ENCODE results near the gene SLC6A11. TPM values are rescaled to one million over a fixed set of nuclear protein-coding genes. Genes with fewer than 3 reads are reported as not detected.

Gene SLC6A11
- total and polyA plus RNA-seq, 9 donors: under 0.01 to 0.33 (median 0.07) TPM; not detected in 2

- no peaks in the 10 kb centered on the region for H3K27me3 ChIP-seq
- H3K36me3 ChIP-seq: no peaks in the 10 kb centered on the region
- intact Hi-C loops (cut with DNase I): no loop called here
- H3K27ac ChIP-seq: no peak overlapping the region
- no peak overlapping the region for H3K4me3 ChIP-seq
- TF ChIP-seq POLR2A (IDR thresholded peaks at IDR 0.05) (no peak), EP300 (IDR thresholded peaks at IDR 0.05) (no peak)
- TF ChIP-seq, protein P1, sequence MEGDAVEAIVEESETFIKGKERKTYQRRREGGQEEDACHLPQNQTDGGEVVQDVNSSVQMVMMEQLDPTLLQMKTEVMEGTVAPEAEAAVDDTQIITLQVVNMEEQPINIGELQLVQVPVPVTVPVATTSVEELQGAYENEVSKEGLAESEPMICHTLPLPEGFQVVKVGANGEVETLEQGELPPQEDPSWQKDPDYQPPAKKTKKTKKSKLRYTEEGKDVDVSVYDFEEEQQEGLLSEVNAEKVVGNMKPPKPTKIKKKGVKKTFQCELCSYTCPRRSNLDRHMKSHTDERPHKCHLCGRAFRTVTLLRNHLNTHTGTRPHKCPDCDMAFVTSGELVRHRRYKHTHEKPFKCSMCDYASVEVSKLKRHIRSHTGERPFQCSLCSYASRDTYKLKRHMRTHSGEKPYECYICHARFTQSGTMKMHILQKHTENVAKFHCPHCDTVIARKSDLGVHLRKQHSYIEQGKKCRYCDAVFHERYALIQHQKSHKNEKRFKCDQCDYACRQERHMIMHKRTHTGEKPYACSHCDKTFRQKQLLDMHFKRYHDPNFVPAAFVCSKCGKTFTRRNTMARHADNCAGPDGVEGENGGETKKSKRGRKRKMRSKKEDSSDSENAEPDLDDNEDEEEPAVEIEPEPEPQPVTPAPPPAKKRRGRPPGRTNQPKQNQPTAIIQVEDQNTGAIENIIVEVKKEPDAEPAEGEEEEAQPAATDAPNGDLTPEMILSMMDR (IDR thresholded peaks at IDR 0.05): no peak
- DNase-seq: no peak
- H3K4me1 ChIP-seq (ENCODE audit: insufficient read depth): peaks cover 4% of the 10 kb centered on the region
- no peaks in the 10 kb centered on the region for H3K9me3 ChIP-seq
- WGBS, 3 donors: 63 to 68% (median 67%) methylated on average over 5 to 7 of the region's 7 CpGs
Measured at GRCh38 chr3:10936686-10937085, 120.7 kb downstream of the SLC6A11 start.

DNA sequence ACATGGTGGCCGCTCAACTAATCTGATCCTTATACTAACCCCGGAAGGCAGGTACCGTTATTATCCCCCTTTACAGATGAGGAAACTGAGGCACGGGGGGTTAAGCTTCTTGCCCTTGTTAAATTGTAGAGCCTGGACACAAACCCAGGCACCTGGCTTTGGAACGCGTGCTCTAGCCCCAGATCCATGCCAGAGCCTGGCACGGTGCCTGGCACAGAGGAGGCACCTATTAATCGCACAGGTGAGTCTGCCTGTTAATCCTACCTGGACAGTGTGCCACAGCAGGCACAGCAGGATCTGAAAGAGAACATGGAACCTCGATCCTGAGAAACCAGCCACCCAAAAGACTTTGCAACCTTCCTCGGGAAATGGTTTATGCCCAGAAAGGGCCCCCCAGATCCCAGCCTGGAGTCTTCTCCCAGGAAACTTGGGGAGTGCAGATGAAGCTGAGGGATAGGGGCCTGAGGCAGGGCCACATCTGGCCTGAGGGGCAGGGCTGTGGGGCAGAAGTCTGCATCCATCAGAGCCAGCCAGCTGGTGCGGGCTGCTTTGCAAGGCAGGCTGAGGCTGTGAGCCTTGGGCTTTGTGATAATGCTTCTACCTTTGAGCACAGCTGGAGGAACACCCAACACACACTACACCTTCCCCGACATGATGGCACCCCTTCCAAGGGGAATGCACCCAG is 121.3 kb downstream of the SLC6A11 start:
- H3K27me3 ChIP-seq: no peaks in the 10 kb centered on the region
- no peak overlapping the region for H3K4me3 ChIP-seq
- H3K27ac ChIP-seq: no peak overlapping the region
- WGBS, 3 donors: 87 to 90% (median 89%) methylated on average over 12 of the region's 12 CpGs
- intact Hi-C loops (cut with DNase I): no loop called here
- no peak for TF ChIP-seq EP300 (IDR thresholded peaks at IDR 0.05)
- TF ChIP-seq POLR2A (IDR thresholded peaks at IDR 0.05): no peak
- TF ChIP-seq, protein P1 (IDR thresholded peaks at IDR 0.05): no peak
- no peaks in the 10 kb centered on the region for H3K9me3 ChIP-seq
- no peaks in the 10 kb centered on the region for H3K36me3 ChIP-seq
- DNase-seq: peak in 1 of 5 donors; percentile 17
- H3K4me1 ChIP-seq (ENCODE audit: insufficient read depth): peaks cover 4% of the 10 kb centered on the region

DNA sequence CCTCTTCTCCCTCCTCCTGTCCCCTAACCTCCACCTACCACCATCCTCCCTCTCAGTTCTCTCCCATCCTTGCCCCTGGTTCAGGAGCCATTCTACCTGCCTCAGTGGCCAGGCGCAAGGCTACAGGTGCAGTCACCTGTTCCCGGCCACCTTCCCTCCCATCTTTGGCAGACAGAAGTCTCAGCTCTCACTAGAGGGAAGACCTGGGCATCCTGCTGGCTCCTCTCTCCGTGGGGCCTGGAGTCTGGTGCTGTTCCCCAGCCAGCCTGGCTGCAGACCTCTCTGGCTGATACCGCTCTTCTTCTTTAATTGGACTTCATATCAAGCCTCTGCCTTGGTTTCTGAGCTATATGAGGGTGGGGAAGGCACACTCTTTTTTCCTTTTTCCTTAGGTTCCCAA is 123.5 kb downstream of the SLC6A11 start:
- no peaks in the 10 kb centered on the region for H3K27me3 ChIP-seq
- TF ChIP-seq POLR2A (IDR thresholded peaks at IDR 0.05): no peak
- TF ChIP-seq EP300 (IDR thresholded peaks at IDR 0.05): no peak
- TF ChIP-seq, protein P1 (IDR thresholded peaks at IDR 0.05): no peak
- H3K9me3 ChIP-seq: no peaks in the 10 kb centered on the region
- H3K4me3 ChIP-seq: no peak overlapping the region
- peak in 1 of 5 donors; percentile 3 for DNase-seq
- H3K27ac ChIP-seq: no peak overlapping the region
- H3K36me3 ChIP-seq: no peaks in the 10 kb centered on the region
- WGBS, 3 donors: 82 to 88% (median 85%) methylated on average over 4 of the region's 4 CpGs
- intact Hi-C loops (cut with DNase I): no loop called here
- peaks cover 1% of the 10 kb centered on the region for H3K4me1 ChIP-seq (ENCODE audit: insufficient read depth)

DNA sequence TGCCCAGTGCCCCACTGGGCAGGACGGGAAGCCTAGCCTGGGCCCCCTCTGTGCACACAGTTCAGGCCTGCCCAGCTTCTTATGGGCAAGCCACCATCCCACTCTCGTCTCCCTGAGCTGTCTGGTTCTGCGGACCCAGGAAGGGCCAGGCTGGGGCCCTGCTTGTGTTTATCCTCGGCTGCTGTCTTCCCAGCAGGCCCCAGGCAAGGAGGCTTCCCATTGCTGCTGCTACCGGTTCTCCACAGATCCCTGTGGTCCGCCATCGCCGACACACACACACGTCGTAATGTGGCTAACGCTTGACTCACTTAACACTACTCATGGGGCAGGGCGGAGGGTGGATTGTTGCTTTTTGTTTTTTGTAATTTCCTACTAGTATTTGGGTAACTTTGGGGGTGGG is 124.1 kb downstream of the SLC6A11 start:
- Histone ChIP-seq H3K4me3 (no peak overlapping the region), H3K4me1 (ENCODE audit: insufficient read depth) (no peaks in the 10 kb centered on the region), H3K36me3 (no peaks in the 10 kb centered on the region), H3K9me3 (no peaks in the 10 kb centered on the region), H3K27me3 (no peaks in the 10 kb centered on the region), H3K27ac (no peak overlapping the region)
- intact Hi-C loops (cut with DNase I): no loop called here
- WGBS, 3 donors: 80 to 84% (median 84%) methylated on average over 12 of the region's 12 CpGs
- TF ChIP-seq EP300 (IDR thresholded peaks at IDR 0.05) (no peak), POLR2A (IDR thresholded peaks at IDR 0.05) (no peak)
- TF ChIP-seq, protein P1 (IDR thresholded peaks at IDR 0.05): no peak
- no peak for DNase-seq
